T-helper 17 cell (primary cell): ENCODE measurements around the gene COL4A3. TPM values are rescaled to one million over a fixed set of nuclear protein-coding genes. Genes with fewer than 3 reads are reported as not detected.
A peak's percentile ranks its signal among the peaks of the same experiment; 100 is the strongest.

Experiments
- ATAC-seq: fragments of 150-1000 bp; cut with Tn5 transposase; 2 replicates; pipeline ENCODE4 v1.10.0; 2021; ENCODE audit warnings: mild to moderate bottlenecking, moderate library complexity
- DNase-seq, 3 donors: peaks; one replicate each; pipeline versions ENCODE4 v3.0.0 to v3.0.0-alpha.2; 2020 to 2021
- H3K9me3 ChIP-seq: one replicate; pipeline ENCODE4 v1.7.0; 2013; ENCODE audit warnings: low read length, mild to moderate bottlenecking; ENCODE audit not compliant: control insufficient read depth, poor library complexity, severe bottlenecking
- H3K27ac Mint-ChIP-seq: one replicate; pipeline ENCODE4 v1.8.0; 2022; ENCODE audit warnings: mild to moderate bottlenecking, moderate library complexity, mixed read lengths
- H3K27me3 Mint-ChIP-seq: one replicate; pipeline ENCODE4 v1.8.0; 2022; ENCODE audit warnings: mixed read lengths
- H3K36me3 Mint-ChIP-seq: one replicate; pipeline ENCODE4 v1.8.0; 2022; ENCODE audit warnings: low read depth, mixed read lengths
- H3K4me1 Mint-ChIP-seq: one replicate; pipeline ENCODE4 v1.8.0; 2022; ENCODE audit warnings: mild to moderate bottlenecking, mixed read lengths
- H3K4me3 Mint-ChIP-seq: one replicate; pipeline ENCODE4 v1.8.0; 2022; ENCODE audit warnings: mild to moderate bottlenecking, moderate library complexity, mixed read lengths
- total RNA-seq, 4 donors: library from RNA in 2 of 4; stranded (reverse) in 2 of 4; gene quantifications; one replicate each; pipeline ENCODE4 v1.2.3 and lab custom pipeline; 2022 to 2026

The COL4A3 gene
- total RNA-seq, 2 donors from 2014 or later = 0.23 to 0.52 TPM

DNA sequence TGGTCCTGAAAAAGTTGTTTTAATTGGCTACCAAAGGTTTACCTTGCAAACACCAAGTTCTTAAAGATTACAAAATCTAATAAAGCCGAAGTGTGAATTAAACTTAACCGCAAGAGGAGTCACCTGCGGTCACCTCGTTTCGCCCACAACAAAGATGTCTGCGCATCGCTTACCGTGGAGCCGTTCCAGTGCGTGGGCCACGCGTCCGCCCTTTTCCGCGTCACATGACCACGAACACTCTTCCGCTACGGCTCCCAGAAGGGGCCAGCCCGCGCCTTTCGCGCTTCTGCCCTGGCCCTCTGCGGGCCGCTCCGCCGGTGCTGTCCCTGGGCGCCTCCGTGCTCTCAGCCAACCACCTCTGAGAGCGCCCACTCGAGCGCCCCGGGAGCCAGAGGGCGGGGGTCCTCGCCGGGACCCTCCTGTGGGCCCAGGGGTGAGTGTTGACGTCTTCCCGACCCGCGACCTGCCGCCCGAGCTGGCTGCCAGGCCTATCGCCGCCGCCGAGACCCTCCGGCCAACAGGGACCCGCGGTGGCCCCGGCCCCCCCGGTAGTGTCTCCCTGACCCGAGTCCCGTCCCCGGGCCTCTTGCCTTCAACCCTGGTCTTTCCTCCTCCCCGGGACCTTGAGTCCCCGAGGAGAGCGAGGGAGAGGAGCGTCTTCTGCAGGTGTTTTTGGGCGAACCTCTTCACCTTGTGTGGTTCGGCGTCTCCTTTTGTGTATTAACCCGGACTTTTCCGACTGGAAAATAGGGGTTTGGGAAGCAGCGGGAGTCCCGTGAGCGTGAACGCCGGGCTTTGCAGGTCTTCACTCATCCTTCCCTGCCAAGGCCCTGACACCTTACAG is 160.8 kb downstream of the COL4A3 start, which contains the start of gene MFF:
Gene MFF (plus strand): TSS at position 257 of the 844 bp plus-strand sequence. CDS start 5,415 bp downstream, outside the sequence.
- H3K9me3 ChIP-seq = no peaks in the 10 kb centered on the region
- ATAC-seq (peak; percentile 98), DNase-seq (peak; percentile 83 to 88 (median 86))
- no peaks in the 10 kb centered on the region for H3K36me3 Mint-ChIP-seq
- H3K4me3 Mint-ChIP-seq = peak within 1 kb of the TSS; percentile 96
- no peaks in the 10 kb centered on the region for H3K27me3 Mint-ChIP-seq
- peaks cover 18% of the 10 kb centered on the region for H3K4me1 Mint-ChIP-seq
- H3K27ac Mint-ChIP-seq = peak within 1 kb of the TSS; percentile 91

DNA sequence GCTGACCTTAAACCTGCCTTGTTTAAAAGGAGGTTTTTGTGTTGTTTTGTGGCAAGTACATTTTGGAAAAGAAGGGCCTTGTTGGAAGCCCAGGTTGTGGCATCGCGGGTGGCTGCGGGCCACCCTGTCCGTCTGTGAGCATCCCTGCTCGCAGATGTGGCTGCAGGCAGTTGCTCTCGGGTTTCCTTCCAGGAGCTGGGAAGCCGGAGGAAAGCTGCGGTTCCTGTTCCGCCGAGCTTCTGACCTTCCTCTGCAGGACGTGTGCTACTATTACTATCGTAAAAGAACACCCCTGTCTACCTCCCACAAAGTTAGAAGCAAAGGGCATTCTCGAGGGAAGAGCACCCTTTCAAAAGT is 161.4 kb downstream of the COL4A3 start:
- peak overlapping the region; percentile 91 for H3K27ac Mint-ChIP-seq

DNA sequence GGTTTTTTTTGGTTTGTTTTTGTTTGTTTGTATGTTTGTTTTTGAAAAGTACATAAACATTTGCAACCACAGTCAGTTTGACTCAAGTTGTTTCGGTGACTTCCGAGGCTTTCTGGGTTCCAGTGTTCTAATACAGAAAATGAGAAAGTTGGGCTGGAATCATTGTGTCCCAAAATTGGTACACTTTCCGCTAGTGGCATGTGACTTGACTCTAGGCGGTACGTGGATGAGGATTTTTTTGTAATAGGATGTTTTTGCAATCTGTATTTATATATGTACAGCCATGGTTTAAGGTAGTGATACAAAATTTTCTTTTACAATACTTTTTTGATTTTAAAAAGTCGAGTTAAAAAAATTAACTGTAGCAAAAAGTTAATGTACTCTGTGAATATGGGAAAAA is 162.4 kb downstream of the COL4A3 start:
- DNase-seq (no peak), ATAC-seq (no peak)
- no peaks in the 10 kb centered on the region for H3K9me3 ChIP-seq
- Mint-ChIP-seq H3K36me3 (no peaks in the 10 kb centered on the region), H3K27ac (peak overlapping the region; percentile 91), H3K4me3 (no peak overlapping the region), H3K27me3 (no peaks in the 10 kb centered on the region), H3K4me1 (peaks cover 20% of the 10 kb centered on the region)

More for the DNA sequence above, 161.4 kb downstream of the COL4A3 start:
- H3K9me3 ChIP-seq = no peaks in the 10 kb centered on the region
- peaks cover 20% of the 10 kb centered on the region for H3K4me1 Mint-ChIP-seq
- no peaks in the 10 kb centered on the region for H3K36me3 Mint-ChIP-seq
- no peak for ATAC-seq
- no peaks in the 10 kb centered on the region for H3K27me3 Mint-ChIP-seq
- no peak for DNase-seq
- H3K4me3 Mint-ChIP-seq = peak overlapping the region; percentile 96

DNA sequence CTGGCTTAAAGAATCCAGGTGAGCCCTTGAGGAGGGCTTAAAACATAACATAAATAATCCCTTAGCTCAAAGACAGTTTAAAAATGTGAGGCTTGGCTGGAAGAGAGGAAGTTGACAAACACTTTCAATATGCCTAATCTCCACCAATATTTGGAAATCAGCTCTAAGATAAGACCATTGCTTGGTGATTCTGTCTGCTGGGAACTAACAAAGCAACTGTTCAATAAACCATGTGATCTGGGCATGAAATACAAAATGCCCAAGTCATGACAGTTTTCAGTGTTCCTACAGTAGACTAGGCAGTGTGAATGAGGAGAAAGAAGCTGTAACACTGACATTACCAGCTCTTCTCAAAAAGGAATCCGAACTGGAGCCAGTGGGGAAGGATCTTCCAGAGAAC is 171.3 kb downstream of the COL4A3 start:
- H3K27me3 Mint-ChIP-seq = no peaks in the 10 kb centered on the region
- H3K4me1 Mint-ChIP-seq = peaks cover 10% of the 10 kb centered on the region
- no peak for ATAC-seq
- H3K27ac Mint-ChIP-seq = no peak overlapping the region
- H3K9me3 ChIP-seq = no peaks in the 10 kb centered on the region
- H3K4me3 Mint-ChIP-seq = no peak overlapping the region
- no peak for DNase-seq
- peaks cover 8% of the 10 kb centered on the region for H3K36me3 Mint-ChIP-seq

DNA sequence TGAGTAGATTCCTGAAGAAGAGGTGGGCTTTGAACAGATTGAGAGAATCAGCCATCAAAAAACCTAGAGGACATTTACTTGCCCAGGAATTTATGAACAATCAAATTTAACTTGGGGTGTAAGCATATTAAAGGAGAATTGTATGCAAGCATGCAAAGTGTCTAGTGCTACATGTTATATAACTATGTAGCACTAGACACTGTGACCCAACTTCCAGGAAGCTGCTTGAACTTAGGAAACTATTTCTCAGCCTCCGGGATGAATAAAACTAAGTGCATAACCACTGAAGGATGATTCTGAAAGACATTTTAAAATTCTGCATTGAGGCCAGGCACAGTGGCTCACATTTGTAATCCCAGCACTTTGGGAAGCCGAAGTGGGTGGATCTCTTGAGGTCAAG is 173.0 kb downstream of the COL4A3 start:
- Mint-ChIP-seq H3K36me3 (peaks cover 8% of the 10 kb centered on the region), H3K27me3 (no peaks in the 10 kb centered on the region), H3K4me3 (no peak overlapping the region), H3K27ac (no peak overlapping the region), H3K4me1 (peaks cover 10% of the 10 kb centered on the region)
- no peak for ATAC-seq
- no peaks in the 10 kb centered on the region for H3K9me3 ChIP-seq
- no peak for DNase-seq

DNA sequence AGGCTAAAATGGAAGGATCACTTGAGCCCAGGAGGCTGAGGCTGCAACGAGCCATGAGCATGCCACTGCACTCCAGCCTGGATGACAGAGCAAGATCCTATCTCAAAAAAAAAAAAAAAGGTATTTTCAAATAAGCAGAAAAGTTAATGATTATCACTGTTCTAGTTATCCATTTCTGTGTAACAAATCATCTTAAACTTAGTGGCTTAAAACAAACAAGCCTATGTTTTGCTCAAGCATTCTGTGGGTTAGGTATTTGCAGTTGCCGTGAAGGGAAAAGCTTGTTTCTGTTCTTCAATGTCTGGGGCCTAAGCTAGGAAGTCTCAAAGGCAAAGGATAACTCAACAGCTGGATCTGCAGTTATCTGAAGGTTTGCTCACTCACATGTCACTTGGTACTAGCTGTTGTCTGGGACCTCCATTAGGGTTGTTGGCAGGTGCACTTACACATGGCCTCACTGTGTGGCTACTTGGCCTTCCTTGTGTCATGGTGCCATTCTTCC is 174.7 kb downstream of the COL4A3 start:
- Mint-ChIP-seq H3K4me3 (no peak overlapping the region), H3K36me3 (peaks cover 8% of the 10 kb centered on the region), H3K27me3 (no peaks in the 10 kb centered on the region), H3K27ac (no peak overlapping the region), H3K4me1 (peaks cover 10% of the 10 kb centered on the region)
- ATAC-seq = no peak
- H3K9me3 ChIP-seq = no peaks in the 10 kb centered on the region
- DNase-seq = no peak

DNA sequence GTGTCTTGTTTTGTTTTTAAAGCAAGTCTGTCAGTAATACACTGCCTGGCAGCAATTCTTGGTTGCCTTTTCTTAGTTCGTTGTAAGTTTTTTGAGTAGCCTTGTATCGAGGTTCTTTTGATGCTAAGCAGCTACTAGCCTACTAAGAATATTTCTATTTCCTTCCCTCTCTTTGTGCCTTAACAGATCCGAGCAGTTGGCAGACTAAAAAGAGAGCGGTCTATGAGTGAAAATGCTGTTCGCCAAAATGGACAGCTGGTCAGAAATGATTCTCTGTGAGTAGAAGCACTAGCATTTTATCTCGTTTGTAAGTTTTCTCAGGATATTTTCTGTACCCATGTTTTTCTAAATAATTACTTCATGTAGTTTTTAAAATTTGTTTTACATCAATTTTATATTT is 175.7 kb downstream of the COL4A3 start:
- H3K9me3 ChIP-seq = no peaks in the 10 kb centered on the region
- no peak for DNase-seq
- Mint-ChIP-seq H3K4me3 (no peak overlapping the region), H3K36me3 (peaks cover 6% of the 10 kb centered on the region), H3K27me3 (no peaks in the 10 kb centered on the region), H3K27ac (no peak overlapping the region), H3K4me1 (peaks cover 8% of the 10 kb centered on the region)
- ATAC-seq = no peak

DNA sequence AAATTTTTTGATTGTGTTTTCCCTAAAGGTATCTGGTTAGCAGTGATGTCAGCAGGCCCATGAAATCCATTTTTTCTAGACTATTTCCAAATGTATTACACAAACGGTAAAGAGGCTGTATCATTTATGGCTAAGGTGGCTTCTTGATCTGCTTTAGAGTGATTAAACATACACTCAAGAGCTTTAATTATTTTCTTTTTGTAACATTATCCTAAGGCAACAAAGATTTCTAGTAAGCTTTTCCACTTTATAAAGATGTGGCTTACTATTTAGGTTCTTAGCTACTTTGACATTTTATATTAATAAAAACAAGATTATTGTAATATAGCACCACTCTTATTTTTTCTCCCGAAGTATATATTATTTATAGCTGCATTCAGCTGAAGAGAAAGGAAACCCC is 177.1 kb downstream of the COL4A3 start:
- DNase-seq (no peak), ATAC-seq (no peak)
- Mint-ChIP-seq H3K27me3 (no peaks in the 10 kb centered on the region), H3K27ac (no peak overlapping the region), H3K4me3 (no peak overlapping the region), H3K36me3 (no peaks in the 10 kb centered on the region), H3K4me1 (peaks cover 5% of the 10 kb centered on the region)
- no peaks in the 10 kb centered on the region for H3K9me3 ChIP-seq

DNA sequence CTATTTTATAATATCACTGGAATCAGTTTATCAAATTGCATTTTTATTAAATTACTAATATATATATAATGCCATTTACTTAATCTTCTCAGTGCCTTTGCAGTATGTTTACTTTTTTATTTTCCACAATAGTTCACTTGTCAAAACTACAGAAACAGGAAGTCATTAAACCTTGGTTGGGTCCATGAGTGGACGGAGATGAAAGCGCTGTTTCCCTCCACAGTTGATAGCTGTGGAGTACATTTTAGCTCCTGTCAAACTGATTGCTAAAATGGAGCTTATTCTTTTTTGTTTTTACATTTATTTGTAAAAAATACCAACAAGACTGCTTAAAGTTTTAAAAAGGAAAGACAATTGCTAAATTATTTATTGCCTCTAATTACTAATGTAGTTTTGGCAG is 179.8 kb downstream of the COL4A3 start:
- Mint-ChIP-seq H3K27me3 (no peaks in the 10 kb centered on the region), H3K27ac (no peak overlapping the region), H3K4me1 (peaks cover 4% of the 10 kb centered on the region), H3K4me3 (no peak overlapping the region), H3K36me3 (no peaks in the 10 kb centered on the region)
- DNase-seq (no peak), ATAC-seq (no peak)
- no peaks in the 10 kb centered on the region for H3K9me3 ChIP-seq

DNA sequence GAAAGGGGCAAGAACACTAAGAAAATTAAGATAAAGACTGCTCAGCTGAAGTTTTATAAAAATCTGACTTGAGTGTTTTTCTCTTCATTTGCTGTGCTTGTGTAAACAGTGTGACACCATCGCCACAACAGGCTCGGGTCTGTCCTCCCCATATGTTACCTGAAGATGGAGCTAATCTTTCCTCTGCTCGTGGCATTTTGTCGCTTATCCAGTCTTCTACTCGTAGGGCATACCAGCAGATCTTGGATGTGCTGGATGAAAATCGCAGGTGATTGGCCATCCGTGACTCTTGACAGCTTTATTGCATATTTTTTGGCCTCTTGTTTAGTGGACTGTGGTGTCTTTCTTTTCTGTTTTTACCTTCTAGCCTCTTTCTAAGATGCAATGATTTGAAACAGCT is 182.7 kb downstream of the COL4A3 start:
- H3K9me3 ChIP-seq = no peaks in the 10 kb centered on the region
- no peak for DNase-seq
- no peak overlapping the region for H3K4me3 Mint-ChIP-seq
- ATAC-seq = no peak
- H3K27ac Mint-ChIP-seq = no peak overlapping the region
- H3K27me3 Mint-ChIP-seq = no peaks in the 10 kb centered on the region
- no peaks in the 10 kb centered on the region for H3K4me1 Mint-ChIP-seq
- no peaks in the 10 kb centered on the region for H3K36me3 Mint-ChIP-seq

DNA sequence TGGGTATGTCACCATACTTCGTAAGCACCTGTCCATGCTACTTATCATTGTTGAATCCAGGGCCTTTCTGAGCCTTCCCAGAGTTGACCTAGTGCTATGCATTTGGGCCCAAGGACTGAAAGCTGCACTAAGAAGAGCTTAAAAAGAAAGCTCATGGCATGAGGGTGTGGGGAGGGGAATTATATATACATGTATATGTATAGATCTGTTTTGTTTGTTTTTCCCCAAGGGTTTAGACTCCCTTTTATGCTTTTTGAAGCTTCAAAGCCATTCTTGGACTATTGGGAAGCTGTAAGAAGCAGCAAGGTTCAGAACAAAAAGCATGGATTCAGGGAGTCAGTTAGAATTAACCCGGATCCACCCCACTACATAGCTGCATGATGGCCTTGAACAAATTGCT is 183.9 kb downstream of the COL4A3 start:
- H3K27me3 Mint-ChIP-seq = no peaks in the 10 kb centered on the region
- no peak overlapping the region for H3K27ac Mint-ChIP-seq
- H3K4me3 Mint-ChIP-seq = no peak overlapping the region
- ATAC-seq (no peak), DNase-seq (no peak)
- no peaks in the 10 kb centered on the region for H3K4me1 Mint-ChIP-seq
- no peaks in the 10 kb centered on the region for H3K9me3 ChIP-seq
- H3K36me3 Mint-ChIP-seq = no peaks in the 10 kb centered on the region

DNA sequence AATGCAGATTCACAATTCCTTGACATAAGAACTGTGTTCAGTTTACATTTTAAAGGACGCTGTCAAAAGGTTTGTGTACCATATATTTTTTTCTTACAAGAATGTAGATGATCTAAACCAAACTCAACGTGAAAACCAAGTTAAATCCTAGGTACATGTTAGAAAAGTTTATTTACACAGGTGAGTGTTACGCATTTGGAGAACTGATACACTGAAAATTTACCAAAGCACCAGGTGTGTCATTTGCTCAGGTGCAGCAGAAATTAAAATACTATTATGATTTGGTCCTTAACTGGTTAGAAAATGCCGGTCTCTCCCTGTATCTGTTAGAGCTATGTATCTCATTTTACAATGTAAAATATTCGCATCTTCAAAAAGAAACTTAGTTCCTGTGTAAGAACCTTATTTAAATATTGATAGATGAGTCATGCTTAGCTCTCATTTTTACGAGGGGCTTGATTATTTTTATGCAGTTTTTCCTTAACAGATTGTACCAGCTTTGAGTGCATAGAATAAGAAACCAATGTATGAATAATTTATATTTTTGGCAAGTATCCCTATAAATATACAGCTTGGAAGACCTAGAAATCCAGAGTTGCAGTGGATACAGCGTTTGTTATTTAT is 185.7 kb downstream of the COL4A3 start:
- Mint-ChIP-seq H3K36me3 (no peaks in the 10 kb centered on the region), H3K4me1 (no peaks in the 10 kb centered on the region), H3K27ac (no peak overlapping the region), H3K4me3 (no peak overlapping the region), H3K27me3 (no peaks in the 10 kb centered on the region)
- no peak for ATAC-seq
- H3K9me3 ChIP-seq = no peaks in the 10 kb centered on the region
- no peak for DNase-seq

DNA sequence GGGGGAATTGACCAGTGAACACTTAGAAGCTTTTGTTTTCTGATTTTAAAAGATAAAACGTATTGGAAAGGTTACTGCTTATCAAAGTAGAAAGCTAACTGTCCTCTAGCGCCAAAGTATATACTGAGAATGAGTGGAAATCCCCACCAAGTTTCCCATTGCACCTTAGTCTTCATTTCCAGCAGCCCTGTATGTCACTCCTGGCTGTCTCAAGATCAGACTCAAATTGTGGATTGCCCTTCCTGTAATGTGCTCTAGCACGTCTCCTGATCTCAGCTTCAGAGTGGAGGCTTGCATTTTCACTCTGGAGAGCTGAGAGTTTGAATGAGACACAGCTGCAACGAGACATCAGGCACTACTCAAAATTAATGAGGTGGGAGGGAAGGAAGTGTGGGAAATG is 187.2 kb downstream of the COL4A3 start:
- no peak for ATAC-seq
- Mint-ChIP-seq H3K27me3 (no peaks in the 10 kb centered on the region), H3K36me3 (no peaks in the 10 kb centered on the region), H3K4me1 (no peaks in the 10 kb centered on the region), H3K27ac (no peak overlapping the region), H3K4me3 (no peak overlapping the region)
- no peaks in the 10 kb centered on the region for H3K9me3 ChIP-seq
- DNase-seq = no peak
